ENCODE results near the gene FBXL16.
A peak's percentile ranks its signal among the peaks of the same experiment; 100 is the strongest.
"Not testable (repeated sequence)": the region's sequence is repeated elsewhere in the genome, so short reads cannot be mapped to it uniquely, and the experiment has no call there.

The FBXL16 gene, protein sequence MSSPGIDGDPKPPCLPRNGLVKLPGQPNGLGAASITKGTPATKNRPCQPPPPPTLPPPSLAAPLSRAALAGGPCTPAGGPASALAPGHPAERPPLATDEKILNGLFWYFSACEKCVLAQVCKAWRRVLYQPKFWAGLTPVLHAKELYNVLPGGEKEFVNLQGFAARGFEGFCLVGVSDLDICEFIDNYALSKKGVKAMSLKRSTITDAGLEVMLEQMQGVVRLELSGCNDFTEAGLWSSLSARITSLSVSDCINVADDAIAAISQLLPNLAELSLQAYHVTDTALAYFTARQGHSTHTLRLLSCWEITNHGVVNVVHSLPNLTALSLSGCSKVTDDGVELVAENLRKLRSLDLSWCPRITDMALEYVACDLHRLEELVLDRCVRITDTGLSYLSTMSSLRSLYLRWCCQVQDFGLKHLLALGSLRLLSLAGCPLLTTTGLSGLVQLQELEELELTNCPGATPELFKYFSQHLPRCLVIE

DNA sequence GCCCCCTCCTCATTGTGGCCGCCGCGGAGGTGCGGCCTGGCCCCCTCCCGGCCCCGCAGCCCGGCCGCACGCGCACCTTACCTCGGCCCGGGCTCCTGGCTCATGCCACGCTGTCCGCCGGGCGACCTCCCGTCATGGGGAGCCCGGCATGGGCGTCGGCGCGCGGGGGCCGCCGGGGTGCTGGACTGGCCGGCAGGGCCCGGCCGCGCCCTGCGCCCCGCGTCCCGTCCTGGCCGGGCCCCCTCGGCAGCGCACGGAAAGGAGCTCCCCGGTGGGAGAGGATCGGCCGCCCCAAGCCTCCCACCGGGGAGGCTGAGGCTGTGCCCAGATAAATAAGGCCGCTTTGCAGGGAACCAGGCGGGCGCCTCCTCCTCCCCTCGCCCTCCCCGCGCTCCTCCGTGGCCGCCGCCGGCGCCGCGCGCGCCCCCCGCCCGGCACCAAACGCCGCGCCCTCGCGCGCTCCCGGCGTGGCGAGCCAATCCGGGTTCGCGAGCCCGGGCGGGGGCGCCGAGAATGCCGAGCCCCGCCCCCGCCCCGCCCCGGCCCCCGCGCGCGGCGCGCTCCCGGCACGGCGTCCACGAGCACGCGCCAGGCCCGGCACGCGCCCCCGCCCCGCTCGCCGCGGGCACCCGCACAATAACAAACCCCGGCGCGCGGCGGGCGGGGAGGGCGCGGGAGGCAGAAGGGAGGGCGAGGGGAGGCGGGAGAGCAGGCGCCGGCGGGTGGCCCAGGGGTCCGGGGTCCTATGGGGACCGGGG is at the start of gene FBXL16:
Gene FBXL16 (minus strand): TSS at position 371 of the 758 bp plus-strand sequence. CDS start 8,396 bp downstream, outside the sequence.
- DNase-seq (ENCODE audit: low read depth): no peak

DNA sequence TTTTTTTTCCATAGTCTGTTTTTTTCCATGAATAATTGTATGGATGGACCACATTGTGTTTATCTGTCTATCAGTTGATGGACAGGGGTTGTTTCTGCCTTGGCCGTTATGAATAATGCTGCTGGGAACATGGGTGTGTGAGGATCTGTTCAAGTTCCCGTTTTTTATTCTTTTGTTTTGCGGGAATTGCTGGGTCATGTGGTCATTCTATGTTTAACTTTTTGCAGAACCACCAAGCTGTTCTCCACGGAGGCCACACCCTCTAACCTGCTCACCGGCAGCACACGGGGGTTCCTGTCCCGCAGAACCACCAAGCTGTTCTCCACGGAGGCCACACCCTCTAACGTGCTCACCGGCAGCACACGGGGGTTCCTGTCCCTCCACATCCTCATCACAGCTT is 49.1 kb upstream of the FBXL16 start:
- DNase-seq (ENCODE audit: low read depth): no peak

DNA sequence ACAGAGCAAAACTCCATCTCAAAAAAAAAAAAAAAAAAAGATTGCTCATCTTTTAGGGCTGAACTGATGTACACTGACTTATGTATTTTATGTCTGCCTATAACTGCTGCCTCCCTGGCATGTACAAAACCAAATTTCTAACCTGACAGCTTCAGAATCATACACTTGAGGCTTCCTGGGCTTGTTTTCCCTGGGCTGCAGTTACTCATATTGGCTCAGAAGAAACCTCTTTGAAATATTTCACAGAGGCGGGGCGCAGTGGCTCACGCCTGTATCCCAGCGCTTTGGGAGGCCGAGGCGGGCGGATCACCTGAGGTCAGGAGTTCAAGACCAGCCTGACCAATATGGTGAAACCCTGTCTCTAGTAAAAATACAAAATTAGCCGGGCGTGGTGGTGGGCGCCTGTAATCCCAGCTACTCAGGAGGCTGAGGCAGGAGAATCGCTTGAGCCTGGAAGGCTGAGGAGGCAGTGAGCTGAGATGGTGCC is 48.6 kb upstream of the FBXL16 start:
- not testable (repeated sequence) for DNase-seq (ENCODE audit: low read depth)

DNA sequence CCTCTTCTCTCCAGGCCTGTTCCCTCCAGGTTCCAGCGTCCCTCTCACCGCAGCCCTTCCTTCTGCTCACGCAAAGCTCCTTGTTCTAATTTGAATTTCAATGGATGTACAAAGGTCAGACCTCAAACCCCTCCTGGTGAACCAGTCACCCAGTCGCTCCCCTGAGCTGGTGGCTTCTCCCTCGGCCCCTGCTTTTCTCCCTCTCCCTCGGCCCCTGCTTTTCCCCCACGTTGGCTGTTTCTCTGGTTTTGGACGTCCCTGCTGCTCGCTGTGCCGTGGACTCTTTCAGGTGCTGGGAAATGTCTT is 46.4 kb upstream of the FBXL16 start:
- DNase-seq (ENCODE audit: low read depth): no peak

DNA sequence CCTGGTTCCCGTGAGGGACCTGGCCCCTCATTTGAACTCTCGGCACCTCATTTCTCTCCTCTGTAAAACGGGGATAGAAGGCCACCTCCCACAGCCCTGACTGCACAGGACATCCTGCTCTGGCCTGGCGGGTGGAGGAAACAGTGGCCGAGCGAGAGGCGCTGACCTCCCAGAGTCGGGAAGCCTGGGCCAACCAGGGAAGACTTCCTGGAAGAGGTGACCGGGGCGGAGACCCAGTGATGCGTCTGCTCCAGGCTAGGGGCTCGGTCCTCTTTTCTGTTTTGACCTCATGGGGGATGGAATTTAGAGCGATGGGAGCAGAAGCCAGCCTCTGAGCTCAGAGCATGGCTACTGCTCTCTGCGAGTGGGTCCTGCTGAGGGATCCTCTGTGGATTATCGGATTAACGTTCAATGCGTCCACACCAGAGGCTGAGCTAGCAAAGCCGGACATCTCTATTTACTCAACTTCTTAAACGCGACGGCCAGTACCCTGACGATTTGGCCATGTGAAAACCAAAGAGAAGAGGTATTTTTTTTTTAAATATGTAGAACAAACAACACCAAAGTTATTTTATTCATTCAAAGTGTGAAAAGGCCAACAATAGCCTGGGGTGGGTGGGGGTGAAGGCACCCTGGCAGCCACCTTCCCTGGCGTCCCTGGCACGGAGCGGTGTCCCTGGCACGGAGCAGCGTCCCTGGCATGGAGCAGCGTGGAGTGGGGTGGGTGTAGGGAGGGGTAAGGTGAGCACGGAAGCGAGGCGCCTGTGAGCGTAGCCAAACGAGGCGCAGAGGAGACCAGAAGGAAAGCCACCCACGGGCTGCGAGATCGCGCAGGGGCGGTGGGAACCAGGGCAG is 45.8 kb upstream of the FBXL16 start:
- no peak for DNase-seq (ENCODE audit: low read depth)

DNA sequence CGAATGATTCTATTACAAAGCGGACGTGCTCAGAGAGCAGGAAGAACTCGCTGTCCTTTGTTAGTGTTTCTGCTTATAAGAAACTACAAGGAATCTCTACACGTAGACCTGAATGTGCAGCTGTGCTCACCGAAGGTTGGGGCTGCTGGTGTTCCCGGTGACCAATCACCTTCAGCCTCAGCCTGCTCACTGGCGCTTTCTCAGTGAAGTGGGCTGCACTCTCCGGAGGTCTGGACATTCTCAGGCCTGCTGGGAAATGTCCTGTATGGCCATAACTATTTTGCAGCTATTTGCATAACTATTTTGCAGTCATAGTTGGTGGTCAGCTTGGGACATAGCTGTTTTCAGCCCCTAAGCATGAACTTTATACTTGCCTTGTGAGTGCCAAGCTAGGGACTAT is 44.9 kb upstream of the FBXL16 start:
- no peak for DNase-seq (ENCODE audit: low read depth)

DNA sequence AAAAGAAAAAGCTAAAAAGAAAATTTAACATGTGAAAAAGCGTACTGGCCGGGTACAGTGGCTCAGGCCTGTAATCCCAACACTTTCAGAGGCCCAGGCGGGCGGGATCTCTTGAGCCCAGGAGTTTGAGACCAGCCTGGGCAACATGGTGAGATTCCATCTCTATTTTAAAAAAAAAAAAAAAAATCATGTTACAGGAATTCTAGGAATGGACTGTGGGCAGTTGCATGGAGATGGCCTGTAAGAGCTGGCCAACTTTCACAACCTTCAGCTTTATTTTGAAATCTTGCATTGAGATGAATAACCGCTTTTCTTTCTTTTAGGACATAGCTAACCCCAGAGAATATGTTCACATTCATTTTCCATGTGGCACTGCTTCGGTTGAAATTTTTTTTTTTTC is 43.4 kb upstream of the FBXL16 start:
- no peak for DNase-seq (ENCODE audit: low read depth)

DNA sequence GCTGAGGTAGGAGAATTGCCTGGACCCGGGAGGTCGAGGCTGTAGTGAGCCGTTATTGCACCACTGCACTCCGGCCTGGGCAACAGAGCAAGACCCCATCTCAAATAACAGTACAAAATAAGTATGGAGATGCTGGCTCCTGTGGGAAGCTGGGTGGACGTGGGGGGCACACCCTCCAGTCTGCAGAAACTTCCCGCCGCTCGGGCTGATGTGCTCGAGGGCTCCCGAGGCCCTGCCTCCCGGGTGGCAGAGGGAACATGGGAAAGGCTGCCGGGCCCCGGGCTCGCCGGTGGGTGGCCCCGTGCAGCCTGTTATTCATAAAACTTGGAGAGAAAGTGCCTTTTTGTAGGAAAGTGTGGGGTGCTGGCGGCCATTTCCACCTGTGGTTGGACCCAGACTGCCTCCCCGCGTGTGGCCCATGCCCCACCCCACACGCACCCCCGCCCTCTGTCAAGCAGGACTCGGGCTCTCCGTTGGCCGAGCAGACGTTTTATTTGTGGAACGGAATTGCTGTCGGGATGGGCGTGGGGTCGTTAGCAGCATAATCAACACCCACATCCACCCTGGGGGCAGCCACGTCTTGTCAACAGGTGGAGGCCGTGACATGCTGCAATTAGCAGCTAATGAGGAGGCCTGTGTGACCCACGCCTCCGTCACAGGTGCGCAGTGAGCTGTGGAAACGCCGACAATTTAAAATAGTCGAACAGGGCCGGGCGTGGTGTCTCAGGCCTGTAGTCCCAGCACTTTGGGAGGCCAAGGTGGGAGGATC is 42.6 kb upstream of the FBXL16 start:
- DNase-seq (ENCODE audit: low read depth): no peak

DNA sequence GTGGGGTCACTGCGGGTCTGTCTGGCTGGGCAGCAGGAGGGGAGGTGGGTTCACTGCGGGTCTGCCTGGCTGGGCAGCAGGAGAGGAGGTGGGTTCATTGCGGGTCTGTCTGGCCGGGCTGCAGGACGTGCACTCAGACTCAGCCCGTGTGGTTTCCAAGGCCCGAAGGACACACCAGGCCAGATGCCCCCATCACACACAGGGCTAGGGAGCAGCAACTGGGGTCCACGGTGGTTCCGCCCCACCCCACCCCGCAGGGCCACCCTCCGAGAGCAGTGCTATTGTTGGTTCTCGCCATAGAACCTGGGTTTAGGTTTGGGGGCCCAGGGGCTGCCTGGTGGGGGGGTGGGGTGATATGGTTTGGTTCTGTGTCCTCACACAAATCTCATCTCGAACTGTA is 41.0 kb upstream of the FBXL16 start:
- DNase-seq (ENCODE audit: low read depth): no peak

DNA sequence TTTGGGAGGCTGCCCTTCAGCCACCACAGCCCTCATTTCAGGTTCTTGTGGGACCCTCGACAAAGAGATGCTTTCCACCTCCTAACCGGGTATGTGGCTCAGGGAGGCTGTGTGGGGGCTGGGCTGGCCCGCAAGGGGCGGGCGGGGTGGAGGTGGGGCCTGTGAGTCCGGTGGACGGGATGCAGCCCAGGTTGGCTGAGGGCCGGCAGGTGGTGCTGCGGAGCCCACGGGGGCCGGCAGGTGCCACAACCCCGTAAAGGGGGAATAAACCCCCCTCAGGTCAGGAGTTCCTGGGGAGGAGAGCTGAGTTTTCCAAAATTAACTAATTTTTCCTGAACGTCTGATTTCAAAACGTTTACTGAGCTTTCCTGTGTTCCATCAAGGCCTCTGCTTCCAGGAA is 40.1 kb upstream of the FBXL16 start:
- DNase-seq (ENCODE audit: low read depth): no peak

DNA sequence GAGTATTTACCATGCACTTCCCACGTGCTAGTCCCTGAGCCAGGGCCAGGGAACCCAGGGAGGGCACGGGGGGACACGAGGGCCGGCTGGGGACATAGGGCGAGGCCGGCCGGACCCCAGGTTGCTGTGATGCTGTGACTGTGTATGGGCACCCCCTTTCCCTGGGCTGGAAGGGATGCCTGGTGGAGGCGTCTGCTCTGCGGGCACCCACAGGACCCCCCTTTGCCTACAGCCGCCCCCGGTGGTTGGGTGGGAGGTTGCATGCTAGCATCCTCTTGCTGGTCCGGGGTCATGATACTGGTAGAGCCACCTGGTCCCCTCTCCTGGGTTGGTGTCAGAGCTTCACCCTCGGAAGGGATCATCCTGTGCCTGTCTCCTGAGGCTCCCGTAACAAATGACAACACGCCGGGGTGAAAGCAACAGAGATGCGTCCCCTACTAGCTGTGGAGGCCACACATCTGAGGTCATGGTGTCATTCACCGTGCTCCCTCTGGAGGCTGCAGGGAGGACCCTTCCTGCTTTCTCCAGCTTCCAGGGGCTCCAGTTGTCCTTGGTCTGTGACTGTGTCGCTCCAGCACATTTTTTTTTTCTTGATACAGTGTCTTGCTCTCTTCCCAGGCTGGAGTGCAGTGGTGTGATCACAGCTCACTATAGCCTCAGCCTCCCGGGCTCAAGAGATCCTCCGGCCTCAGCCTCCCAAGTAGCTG is 38.3 kb upstream of the FBXL16 start:
- DNase-seq (ENCODE audit: low read depth): no peak

DNA sequence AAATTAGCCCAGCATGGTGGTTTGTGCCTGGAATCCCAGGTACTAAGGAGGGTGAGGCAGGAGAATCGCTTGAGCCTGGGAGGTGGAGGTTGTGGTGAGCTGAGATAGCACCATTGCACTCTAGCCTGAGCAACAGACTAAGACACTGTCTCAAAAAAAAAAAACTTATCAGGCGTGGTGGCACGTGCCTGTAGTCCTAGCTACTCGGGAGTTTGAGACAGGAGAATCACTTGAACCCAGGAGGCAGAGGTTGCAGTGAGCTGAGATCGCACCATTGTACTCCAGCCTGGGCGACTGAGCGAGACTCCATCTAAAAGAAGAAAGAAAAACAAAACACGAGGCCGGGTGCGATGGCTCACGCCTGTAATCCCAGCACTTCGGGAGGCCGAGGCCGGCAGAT is 37.3 kb upstream of the FBXL16 start:
- DNase-seq (ENCODE audit: low read depth): not testable (repeated sequence)

DNA sequence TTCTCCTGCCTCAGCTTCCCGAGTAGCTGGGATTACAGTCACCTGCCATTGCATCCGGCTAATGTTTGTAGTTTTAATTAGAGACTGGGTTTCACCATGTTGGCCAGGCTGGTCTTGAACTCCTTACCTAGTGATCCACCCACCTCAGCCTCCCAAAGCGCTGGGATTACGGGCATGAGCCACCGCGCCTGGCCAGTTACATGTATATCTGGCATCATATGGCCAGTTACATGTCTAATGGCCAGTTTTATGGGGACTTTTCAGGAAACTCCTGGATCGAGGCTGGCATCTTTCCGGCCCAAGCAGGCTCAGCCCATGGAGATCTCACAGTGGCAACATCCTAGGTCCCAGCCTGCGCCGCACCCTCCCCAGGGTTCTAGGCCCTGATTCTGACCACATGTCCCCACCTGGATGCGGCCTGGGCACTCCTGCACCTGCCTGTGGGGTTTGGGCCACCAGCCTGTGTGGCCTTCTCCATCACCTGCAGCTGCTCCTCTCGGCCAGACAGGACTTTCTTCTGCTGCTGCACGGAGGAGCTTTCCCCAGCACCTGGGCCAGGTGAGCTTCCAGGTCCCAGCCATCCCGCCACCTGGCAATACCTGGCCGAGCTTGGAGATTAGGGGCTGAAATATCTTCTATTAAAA is 36.5 kb upstream of the FBXL16 start:
- no peak for DNase-seq (ENCODE audit: low read depth)

DNA sequence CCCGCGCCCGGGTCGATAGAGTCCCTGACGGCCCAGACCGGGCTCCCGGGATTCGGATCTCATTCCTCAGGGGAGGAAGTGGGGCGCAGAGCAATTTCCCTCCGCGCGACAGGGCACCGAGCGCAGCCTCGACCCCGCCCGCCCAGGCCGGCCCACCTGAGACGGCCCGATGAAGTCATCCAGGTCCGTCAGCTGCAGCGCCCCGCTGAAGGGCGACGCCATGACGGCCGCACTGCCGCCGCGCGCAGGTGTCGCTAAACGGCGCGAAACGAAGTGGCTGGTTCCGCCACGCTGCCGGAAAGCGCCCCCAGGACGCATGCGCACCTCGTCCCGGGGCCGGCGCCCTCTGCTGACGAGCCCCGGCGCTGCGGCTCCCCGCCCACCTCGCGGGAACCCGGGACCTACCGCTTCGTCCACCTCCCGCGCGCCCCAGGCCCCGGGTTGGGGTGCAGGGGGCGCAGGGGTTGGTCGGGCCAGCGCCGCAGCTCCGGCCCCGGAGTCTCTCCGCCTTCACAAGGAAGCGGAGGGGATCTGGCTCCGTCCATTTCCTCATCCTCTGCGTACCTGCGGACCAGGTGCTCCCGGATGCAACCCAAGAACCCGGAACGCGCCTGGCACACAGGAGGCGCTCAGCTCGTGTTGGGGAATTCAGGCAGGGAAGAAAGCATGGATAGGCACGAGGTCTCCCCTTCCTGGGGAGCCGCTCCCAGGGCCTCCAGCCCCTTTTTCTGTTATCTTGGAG is 35.3 kb upstream of the FBXL16 start, which contains the start of gene CIAO3:
Gene CIAO3 (minus strand): TSS at position 234 of the 742 bp plus-strand sequence. CDS start 12 bp downstream, at position 222.
- DNase-seq (ENCODE audit: low read depth): peak; percentile 58

DNA sequence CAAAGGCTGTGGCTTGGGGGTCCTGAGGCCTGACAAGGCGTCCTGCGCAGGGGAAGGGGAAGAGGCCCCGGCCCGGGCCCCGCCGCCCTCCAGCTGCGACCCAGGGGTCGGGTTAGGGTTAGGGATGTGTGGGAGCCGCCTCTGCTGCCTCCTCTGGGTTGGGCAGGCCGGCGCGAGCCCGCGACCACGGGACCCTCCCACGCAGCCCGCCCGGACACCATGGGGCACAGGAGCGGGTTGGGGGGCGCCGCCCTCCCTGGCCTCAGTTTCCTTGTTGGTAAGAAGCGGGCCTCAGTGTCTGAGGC is 34.8 kb upstream of the FBXL16 start:
- no peak for DNase-seq (ENCODE audit: low read depth)

DNA sequence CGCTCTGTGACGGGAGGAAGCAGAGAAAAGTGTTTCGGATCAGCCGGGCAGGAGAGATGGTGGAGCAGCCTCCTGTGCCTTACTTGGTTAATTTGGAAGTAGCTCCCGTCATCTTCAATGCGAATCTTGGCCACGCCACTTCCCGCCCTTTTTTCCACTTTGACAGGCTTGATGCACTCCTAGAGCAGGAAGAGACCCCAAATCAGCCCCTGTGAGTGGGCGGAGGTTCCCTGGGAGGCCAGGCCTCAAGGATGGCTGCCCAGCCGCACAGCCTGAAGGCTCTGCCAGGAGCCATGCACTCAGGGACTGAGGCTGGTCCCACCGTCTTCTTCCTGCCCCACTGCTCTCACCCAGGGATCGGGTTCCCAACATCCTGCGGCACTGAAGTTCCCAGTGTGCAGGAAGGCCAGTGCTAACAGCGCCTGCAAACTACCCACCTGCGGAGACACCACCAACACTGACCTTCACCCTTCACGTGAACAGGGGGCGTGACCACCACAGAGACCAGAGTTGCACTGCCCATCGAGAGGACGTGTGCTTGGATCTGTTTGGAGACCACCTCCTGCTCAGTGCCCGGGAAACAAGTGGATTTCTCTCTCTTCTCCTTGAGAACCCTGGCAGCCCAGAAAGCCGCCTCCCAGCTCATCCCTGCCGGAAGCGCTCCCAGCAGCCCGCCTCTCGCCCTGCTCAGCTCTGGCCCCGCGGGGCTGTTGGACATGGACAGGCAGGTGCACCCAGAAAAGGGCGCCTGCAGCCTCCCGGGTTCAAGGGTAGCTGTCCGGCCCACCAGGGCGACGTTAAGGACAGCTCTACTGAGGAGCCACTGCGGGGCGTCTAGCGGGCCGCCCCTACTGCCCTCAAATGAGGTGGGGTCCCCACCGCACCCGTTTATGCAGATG is 34.2 kb upstream of the FBXL16 start:
- DNase-seq (ENCODE audit: low read depth): no peak

DNA sequence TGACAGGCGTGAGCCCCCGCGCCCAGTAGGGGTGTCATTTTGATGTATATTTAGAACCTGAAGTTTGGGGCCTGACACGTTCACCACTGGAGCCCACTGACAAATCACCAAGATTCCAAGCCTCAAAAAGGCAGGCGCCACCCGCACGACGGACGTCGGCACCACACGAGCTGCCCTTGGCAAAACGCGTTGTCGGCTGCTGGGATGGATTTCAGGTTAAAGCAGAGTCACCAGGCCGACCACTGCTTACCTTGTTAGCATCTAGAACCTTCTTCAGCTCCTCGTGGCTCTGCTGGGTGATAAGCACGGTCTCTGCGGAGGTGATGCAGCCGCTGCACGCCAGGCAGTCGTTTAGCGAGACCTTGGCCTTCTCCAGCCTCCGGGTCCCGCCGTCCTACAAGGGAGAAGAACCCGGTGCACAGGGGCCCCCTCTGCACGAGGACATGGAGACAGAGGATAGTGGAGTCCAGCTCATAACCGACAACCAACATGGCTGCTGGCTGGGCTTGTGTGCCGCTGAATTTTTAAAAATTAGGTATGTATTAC is 31.4 kb upstream of the FBXL16 start:
- DNase-seq (ENCODE audit: low read depth): no peak

DNA sequence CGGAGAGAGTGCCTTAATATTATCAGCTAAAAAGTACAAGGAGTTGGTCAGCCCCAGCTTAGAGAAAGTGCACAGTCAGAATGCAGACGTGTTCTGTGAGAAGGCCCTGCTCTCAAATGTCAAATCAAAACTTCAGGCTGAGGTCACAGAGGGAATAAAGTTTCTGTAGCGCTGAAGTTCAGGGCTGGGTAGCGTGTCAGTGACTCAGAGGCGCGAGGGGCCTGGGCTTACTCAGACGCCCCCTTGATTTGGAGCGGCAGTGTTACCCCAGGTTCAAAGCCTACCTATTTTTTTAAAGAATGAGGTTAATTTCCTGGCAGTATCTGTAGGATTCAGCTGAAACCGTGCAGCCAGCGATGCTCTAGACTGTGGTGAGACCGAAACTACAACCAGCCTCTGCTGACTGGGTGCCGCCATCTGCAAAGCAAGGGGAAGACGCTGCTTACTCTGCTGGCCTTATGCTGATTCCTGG is 30.4 kb upstream of the FBXL16 start:
- no peak for DNase-seq (ENCODE audit: low read depth)

Data from HS-27A (cell line).